ENCODE results near the gene SORL1. TPM values are rescaled to one million over a fixed set of nuclear protein-coding genes. Genes with fewer than 3 reads are reported as not detected.
"Not testable (repeated sequence)": the region's sequence is repeated elsewhere in the genome, so short reads cannot be mapped to it uniquely, and the experiment has no call there.

SORL1 gene
- total and polyA plus RNA-seq, 3 donors from 2014 or later, result 14.7 to 30.0 (median 21.8) TPM

GRCh38 chr11:121497176-121497998 lies 45.3 kb downstream of the SORL1 start:
- TF ChIP-seq CTCF (IDR thresholded peaks at IDR 0.05) (no peak), POLR2A (IDR thresholded peaks at IDR 0.05) (no peak)
- DNase-seq, result no peak
- H3K9me3 ChIP-seq, result no peaks in the 10 kb centered on the region
- H3K27me3 ChIP-seq, result no peaks in the 10 kb centered on the region
- peaks cover 12% of the 10 kb centered on the region for H3K4me1 ChIP-seq
- 74 to 87% methylated on average over 5 of the region's 5 CpGs for WGBS, 2 donors
- H3K27ac ChIP-seq, result no peak overlapping the region
- H3K36me3 ChIP-seq (ENCODE audit: low read depth, missing control alignments), result no peaks in the 10 kb centered on the region
- intact Hi-C loops (cut with DNase I; ENCODE audit: low total_unique reads), result no loop called here
- no peak overlapping the region for H3K4me3 ChIP-seq

- 16 to 44% methylated on average over 2 of the region's 2 CpGs for WGBS, 2 donors
- intact Hi-C loops (cut with DNase I; ENCODE audit: low total_unique reads), result no loop called here
- Histone ChIP-seq H3K27ac (no peak overlapping the region), H3K36me3 (ENCODE audit: low read depth, missing control alignments) (no peaks in the 10 kb centered on the region), H3K9me3 (no peaks in the 10 kb centered on the region), H3K4me3 (no peak overlapping the region), H3K4me1 (peaks cover 9% of the 10 kb centered on the region), H3K27me3 (no peaks in the 10 kb centered on the region)
- no peak for TF ChIP-seq CTCF (IDR thresholded peaks at IDR 0.05)
- TF ChIP-seq POLR2A (IDR thresholded peaks at IDR 0.05), result no peak
- DNase-seq, result no peak
These were observed 47.3 kb downstream of the SORL1 start for GRCh38 chr11:121499405-121499804.

GRCh38 chr11:121500275-121500674 lies 48.2 kb downstream of the SORL1 start:
- WGBS, 2 donors, result 61 to 75% methylated on average over 2 of the region's 2 CpGs
- intact Hi-C loops (cut with DNase I; ENCODE audit: low total_unique reads), result no loop called here
- H3K4me3 ChIP-seq, result no peak overlapping the region
- H3K36me3 ChIP-seq (ENCODE audit: low read depth, missing control alignments), result no peaks in the 10 kb centered on the region
- no peaks in the 10 kb centered on the region for H3K27me3 ChIP-seq
- no peak for DNase-seq
- H3K4me1 ChIP-seq, result peaks cover 3% of the 10 kb centered on the region
- no peak overlapping the region for H3K27ac ChIP-seq
- H3K9me3 ChIP-seq, result no peaks in the 10 kb centered on the region
- TF ChIP-seq POLR2A (IDR thresholded peaks at IDR 0.05) (no peak), CTCF (IDR thresholded peaks at IDR 0.05) (no peak)

- Histone ChIP-seq H3K9me3 (no peaks in the 10 kb centered on the region), H3K4me1 (peaks cover 3% of the 10 kb centered on the region), H3K27ac (no peak overlapping the region), H3K36me3 (ENCODE audit: low read depth, missing control alignments) (no peaks in the 10 kb centered on the region), H3K4me3 (no peak overlapping the region), H3K27me3 (no peaks in the 10 kb centered on the region)
- no peak for DNase-seq
- 92 to 95% methylated on average over 1 of the region's 1 CpG for WGBS, 2 donors
- intact Hi-C loops (cut with DNase I; ENCODE audit: low total_unique reads), result no loop called here
- TF ChIP-seq POLR2A (IDR thresholded peaks at IDR 0.05) (no peak), CTCF (IDR thresholded peaks at IDR 0.05) (no peak)
These were observed 48.6 kb downstream of the SORL1 start for GRCh38 chr11:121500717-121501116.

GRCh38 chr11:121503051-121503450 lies 50.9 kb downstream of the SORL1 start:
- Histone ChIP-seq H3K9me3 (no peaks in the 10 kb centered on the region), H3K4me1 (no peaks in the 10 kb centered on the region), H3K27me3 (no peaks in the 10 kb centered on the region), H3K27ac (no peak overlapping the region), H3K4me3 (no peak overlapping the region), H3K36me3 (ENCODE audit: low read depth, missing control alignments) (no peaks in the 10 kb centered on the region)
- no peak for DNase-seq
- TF ChIP-seq CTCF (IDR thresholded peaks at IDR 0.05) (no peak), POLR2A (IDR thresholded peaks at IDR 0.05) (no peak)
- intact Hi-C loops (cut with DNase I; ENCODE audit: low total_unique reads), result no loop called here
- 60 to 69% methylated on average over 3 of the region's 3 CpGs for WGBS, 2 donors

- intact Hi-C loops (cut with DNase I; ENCODE audit: low total_unique reads); H3K27ac ChIP-seq; DNase-seq; H3K36me3 ChIP-seq (ENCODE audit: low read depth, missing control alignments); H3K27me3 ChIP-seq; H3K4me3 ChIP-seq; H3K4me1 ChIP-seq; H3K9me3 ChIP-seq: not testable (repeated sequence)
- 100% methylated on average over 1 of the region's 1 CpG for WGBS, 2 donors
These were observed 54.1 kb downstream of the SORL1 start for GRCh38 chr11:121506237-121506636.

Data from testis (tissue), 3 donors.